ENCODE results near the gene OR6C74. TPM values are rescaled to one million over a fixed set of nuclear protein-coding genes. Genes with fewer than 3 reads are reported as not detected.

Gene OR6C74
- total and polyA plus RNA-seq, 2 donors (not counting 3 experiments of a cell fraction or from before 2014, with no cell fraction given) = not detected

- Histone ChIP-seq H3K4me3 (replicated peaks in 1 of 3; ENCODE audit: insufficient read depth in 1 of 3, low read depth in 1 of 3, low read length in 3 of 3) (no peak overlapping the region), H3K27ac (ENCODE audit: insufficient read depth, low read depth, low read length) (no peak overlapping the region), H3K27me3 (ENCODE audit: control insufficient read depth in 2 of 2, insufficient read depth in 2 of 2, low read length in 2 of 2) (no peaks in the 10 kb centered on the region), H2AFZ (ENCODE audit: low read depth, low read length) (no peak overlapping the region), H3K9me3 (replicated peaks; ENCODE audit: control insufficient read depth, insufficient read depth, low read length) (no peaks in the 10 kb centered on the region), H3K4me2 (ENCODE audit: insufficient read depth, low read length) (no peak overlapping the region), H4K20me1 (replicated peaks; ENCODE audit: control insufficient read depth, extremely low read depth, insufficient read depth, low read length) (no peaks in the 10 kb centered on the region), H3K36me3 (ENCODE audit: control insufficient read depth in 2 of 2, extremely low read depth in 1 of 2, insufficient read depth in 2 of 2, low read length in 2 of 2) (no peaks in the 10 kb centered on the region), H3K4me1 (ENCODE audit: control insufficient read depth, extremely low read depth, insufficient read depth, low read length) (no peaks in the 10 kb centered on the region), H3K9ac (replicated peaks; ENCODE audit: extremely low read depth, insufficient read depth, low read length) (no peak overlapping the region), H3K79me2 (ENCODE audit: control insufficient read depth, insufficient read depth, low read length) (no peaks in the 10 kb centered on the region), H3K9me1 (replicated peaks; ENCODE audit: control insufficient read depth, extremely low read depth, insufficient read depth, low read length) (no peaks in the 10 kb centered on the region)
- DNase-seq (ENCODE audit: low read depth, low spot score) = no peak
- no TSS peak for BruUV-seq (replicated peaks)
- ChIA-PET CTCF (interaction anchor here (0.7 kb wide), 1 partner anchor 203 kb away, joined by 3 read pairs; no protein-coding TSS in a partner anchor), POLR2A (no interaction called here)
- no peak for FAIRE-seq
- intact Hi-C loops (cut with micrococcal nuclease) (no loop called here), dilution Hi-C loops (cut with MboI; ENCODE audit: extremely low pct_ligation_motif_present, low sequenced_read_pairs) (no loop called here)
- TF ChIP-seq GATA2 (IDR thresholded peaks at IDR 0.05; ENCODE audit: insufficient read depth, insufficient read length, low read depth, low read length) (no peak), MYC (IDR thresholded peaks at IDR 0.05; ENCODE audit: low read depth, low read length) (no peak), MAX (IDR thresholded peaks at IDR 0.05; ENCODE audit: insufficient read depth, insufficient read length) (no peak), CTCF (IDR thresholded peaks at IDR 0.05; ENCODE audit: extremely low read depth in 1 of 2, insufficient read depth in 1 of 2, low read depth in 1 of 2, low read length in 2 of 2) (no peak), FOS (IDR thresholded peaks at IDR 0.05; ENCODE audit: borderline replicate concordance, insufficient read depth, low read length) (no peak), POLR2A (IDR thresholded peaks at IDR 0.05; ENCODE audit: low read depth, low read length) (no peak), JUN (IDR thresholded peaks at IDR 0.05; ENCODE audit: borderline replicate concordance, insufficient read depth, insufficient read length, low read depth) (no peak), EZH2 (IDR thresholded peaks at IDR 0.05; ENCODE audit: borderline replicate concordance, low read depth, low read length, severe bottlenecking) (no peak)
These were observed 16.8 kb upstream of the OR6C74 start for GRCh38 chr12:55227643-55228042.
